SK-N-DZ (cell line): ENCODE data around the gene DPH6.
"Not testable (repeated sequence)": the region's sequence is repeated elsewhere in the genome, so short reads cannot be mapped to it uniquely, and the experiment has no call there.

Source experiments
- DNase-seq: peaks from one replicate; pipeline ENCODE4 v3.0.0-alpha.2; 2015; ENCODE audit warnings: low spot score

Gene DPH6

GRCh38 chr15:35485411-35485810 lies 60.6 kb downstream of the DPH6 start:
- DNase-seq: no peak

DNA sequence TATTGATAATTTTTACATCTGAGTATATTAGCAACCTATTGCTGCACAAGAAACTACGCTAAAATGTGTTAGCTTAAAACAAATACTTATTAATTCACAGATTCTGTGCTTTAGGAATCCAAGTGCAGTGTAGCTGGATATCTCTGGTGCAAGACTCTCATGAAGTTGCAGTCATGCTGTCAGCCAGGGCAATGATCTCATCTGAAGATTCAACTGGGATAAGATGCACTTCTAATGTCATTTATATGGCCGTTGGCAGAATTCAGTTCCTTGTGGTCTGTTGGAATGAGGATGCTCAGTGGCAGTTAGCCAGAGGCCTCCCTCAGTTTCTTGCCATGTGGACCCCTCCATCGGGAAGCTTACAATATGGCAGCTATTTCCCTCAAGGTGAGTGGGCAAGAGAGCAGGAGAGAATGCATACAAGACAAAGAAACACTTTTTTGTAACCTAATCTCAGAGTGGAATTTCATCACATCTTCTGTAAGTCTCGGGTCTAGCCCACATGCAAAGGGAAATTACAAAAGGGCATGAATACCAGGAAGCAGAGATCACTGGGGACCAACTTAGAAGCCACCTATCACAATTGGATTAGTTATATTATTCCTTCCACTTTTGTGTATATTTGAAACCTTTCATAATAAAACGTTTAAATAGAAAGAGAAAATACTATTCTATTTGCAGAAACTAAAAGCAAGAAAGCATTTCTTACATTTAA lies 61.6 kb downstream of the DPH6 start:
- DNase-seq: no peak

- no peak for DNase-seq
These were observed 64.0 kb downstream of the DPH6 start for GRCh38 chr15:35481992-35482391.

DNA sequence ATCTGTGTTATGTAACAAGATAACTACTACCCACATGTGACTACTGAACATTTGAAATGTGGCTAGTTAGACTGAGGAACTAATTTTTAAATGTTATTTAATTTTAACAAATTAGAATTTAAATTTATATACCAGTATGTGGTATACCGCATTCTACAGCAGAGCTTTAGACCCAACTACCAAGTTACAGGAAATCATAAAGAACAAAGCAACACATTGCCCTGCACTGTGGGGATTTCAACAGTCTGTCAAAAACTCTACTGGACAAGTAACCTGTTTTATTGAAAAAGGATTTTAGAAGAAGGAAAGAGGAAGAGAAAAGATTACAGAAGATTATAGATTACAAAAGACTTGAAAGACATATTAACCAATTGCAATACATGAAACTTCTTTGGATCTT lies 64.9 kb downstream of the DPH6 start:
- no peak for DNase-seq

GRCh38 chr15:35479423-35479822 lies 66.5 kb downstream of the DPH6 start:
- no peak for DNase-seq

- peak; percentile 68 for DNase-seq
These were observed 68.4 kb downstream of the DPH6 start for GRCh38 chr15:35477312-35478262.

DNA sequence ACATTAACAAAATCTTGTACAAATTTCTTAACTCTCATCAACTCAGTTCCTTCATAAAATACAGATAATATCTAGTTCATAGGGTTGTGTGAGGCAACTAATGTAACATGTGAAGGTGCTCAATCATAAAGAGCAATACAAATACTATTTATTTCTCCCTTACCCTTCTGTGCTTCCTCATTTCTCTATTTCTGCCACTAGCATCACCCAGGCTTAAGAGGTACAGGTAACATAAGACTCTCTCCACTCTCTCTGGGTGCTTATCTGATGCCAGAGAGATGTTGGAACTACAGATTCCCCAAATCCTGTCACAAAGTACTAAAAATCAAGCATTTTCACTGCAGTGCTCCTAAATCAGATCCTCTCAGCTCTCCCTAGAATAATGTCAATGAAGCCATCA lies 74.9 kb downstream of the DPH6 start:
- no peak for DNase-seq

- no peak for DNase-seq
These were observed 75.5 kb downstream of the DPH6 start for GRCh38 chr15:35470441-35470840.

- DNase-seq: no peak
These were observed 79.5 kb downstream of the DPH6 start for GRCh38 chr15:35466476-35466875.

DNA sequence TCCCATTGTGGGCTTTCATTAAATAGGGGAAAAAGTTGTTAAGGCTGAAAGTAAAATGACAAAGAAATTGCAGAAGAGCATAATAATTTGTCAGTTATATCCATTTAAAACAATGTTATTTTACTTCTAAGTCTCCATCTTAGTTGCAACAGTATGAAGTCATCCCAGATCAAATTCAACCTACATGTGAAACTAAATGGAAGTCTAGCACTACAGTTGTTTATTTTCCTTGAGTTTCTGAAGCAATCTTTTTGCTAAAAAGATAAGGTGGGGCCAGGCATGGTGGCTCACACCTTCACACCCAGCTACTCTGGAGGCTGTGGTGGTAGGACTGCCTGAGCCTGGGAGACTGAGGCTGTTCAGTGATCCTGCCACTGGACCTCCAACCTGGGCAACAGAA lies 80.2 kb downstream of the DPH6 start:
- DNase-seq: no peak

DNA sequence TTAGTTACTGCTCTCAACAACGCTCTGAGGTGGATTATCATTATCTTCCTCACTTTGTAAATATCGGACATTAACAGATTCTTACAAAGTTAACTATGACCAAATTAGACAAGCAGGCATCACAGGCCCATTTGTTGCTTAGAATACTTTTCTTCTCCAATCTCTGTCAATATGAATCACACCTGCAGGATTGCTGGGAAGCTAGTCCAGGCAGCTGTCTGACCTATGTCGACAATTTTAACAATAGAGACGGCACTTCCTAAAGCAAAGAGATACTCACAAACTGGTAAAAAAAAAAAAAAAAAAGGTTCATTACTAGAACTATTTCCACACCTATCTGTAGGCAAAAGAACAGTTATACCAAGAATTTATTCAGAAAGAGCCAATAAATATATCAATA lies 85.3 kb downstream of the DPH6 start:
- no peak for DNase-seq

GRCh38 chr15:35458176-35458856 lies 87.6 kb downstream of the DPH6 start:
- no peak for DNase-seq

DNA sequence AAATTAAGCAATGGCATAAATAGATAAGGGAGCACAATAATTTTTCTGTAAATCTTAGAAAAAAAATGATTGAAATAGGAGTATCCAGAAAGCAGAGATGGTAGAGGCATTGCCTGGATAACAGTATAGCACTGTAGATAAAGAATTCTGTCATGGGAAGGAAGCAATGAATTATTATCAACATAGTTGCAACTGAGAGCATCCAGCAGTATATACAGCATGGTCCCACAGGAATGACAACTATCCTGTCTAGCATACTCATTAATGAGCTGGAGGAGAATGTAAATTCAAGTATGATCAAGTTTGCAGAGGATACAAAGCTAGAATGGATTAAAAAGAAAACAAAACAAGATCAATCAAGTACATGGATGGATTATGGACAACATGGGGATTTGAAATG lies 90.8 kb downstream of the DPH6 start:
- DNase-seq: no peak

GRCh38 chr15:35450492-35450891 lies 95.5 kb downstream of the DPH6 start:
- DNase-seq: no peak

GRCh38 chr15:35448294-35448693 lies 97.7 kb downstream of the DPH6 start:
- DNase-seq: no peak

GRCh38 chr15:35445891-35446290 lies 100.1 kb downstream of the DPH6 start:
- DNase-seq: no peak

DNA sequence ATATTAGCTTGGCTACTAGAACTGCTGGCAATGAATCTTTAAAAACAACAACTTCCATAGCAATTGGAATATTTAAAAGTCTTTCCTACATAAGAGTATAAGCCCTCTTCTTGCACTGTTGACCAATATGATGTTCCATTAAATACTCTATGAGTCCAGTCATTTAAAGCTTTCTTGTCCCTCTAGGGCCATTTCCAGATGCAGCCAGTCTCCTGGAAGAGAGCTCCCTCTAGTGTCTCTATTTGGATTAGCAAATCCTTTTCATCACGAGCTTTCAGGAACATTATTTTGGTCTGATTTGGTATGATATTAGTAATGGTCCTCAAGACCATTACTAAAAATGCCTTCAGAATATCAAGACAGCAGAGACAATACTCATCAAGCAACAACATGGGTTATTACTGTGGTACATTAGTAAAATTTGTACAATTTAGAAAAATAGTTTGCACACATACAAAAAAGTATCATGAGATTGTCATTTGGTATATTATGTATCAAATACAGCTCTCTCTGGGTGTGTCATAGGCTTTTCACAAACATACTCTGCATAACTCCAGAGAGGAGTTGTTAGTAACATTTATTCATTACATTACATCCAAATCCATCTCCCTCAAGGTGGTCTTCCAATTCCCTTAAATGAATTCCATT lies 101.3 kb downstream of the DPH6 start:
- DNase-seq: peak; percentile 53

- DNase-seq: peak; percentile 25
These were observed 102.6 kb downstream of the DPH6 start for GRCh38 chr15:35443376-35443775.

DNA sequence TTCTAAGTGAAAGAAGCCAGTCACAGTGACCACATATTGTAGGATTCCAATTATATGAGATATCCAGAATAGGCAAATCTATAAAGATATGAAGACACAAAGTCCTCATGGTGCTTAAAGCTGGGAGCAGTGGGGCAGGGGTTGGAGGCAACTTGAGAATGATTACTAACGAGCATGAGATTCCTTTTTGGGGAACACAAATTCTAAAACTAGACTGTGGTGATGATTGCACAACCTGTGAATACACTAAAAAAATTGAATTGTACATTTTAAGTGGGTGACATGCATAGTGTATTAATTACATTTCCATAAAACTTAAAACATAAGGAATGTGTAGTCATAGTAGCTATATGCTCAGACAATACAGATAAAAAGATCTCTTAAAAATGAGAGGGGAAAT lies 103.2 kb downstream of the DPH6 start:
- DNase-seq: no peak

- not testable (repeated sequence) for DNase-seq
These were observed 104.7 kb downstream of the DPH6 start for GRCh38 chr15:35441279-35441678.

- no peak for DNase-seq
These were observed 105.7 kb downstream of the DPH6 start for GRCh38 chr15:35440265-35440664.

DNA sequence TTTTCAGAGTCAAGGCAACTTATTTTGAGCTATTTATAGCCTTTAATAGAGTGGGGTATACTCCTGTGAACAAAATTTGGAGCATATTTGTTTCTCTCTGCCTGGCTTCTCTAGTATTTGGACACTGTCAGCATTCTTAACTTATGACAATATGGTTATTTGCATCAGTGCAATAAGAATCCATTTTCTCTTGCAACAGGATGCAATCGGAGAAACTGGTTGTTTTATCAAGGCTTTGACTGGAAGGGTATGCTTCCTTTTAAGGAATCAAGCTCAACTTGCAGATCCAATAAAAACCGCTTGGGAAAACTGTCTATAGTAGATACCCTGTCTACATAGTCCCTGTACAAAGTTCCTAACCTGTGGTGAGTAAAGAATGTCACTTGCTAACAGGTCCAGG lies 106.7 kb downstream of the DPH6 start:
- no peak for DNase-seq
